Stomach (tissue), 9 donors: ENCODE data around the gene CACNG4. TPM values are rescaled to one million over a fixed set of nuclear protein-coding genes. Genes with fewer than 3 reads are reported as not detected.

ENCODE experiments used
- DNase-seq, 2 donors: peaks; one replicate each; pipeline versions ENCODE4 v3.0.0 to v3.0.0-alpha.2; 2013 to 2019
- H3K27ac ChIP-seq, 5 donors: fragments of 200-600 bp in 4 of 5; sonication (generic) in 4 of 5; one replicate each; pipeline ENCODE4 v1.5.1; 2013 to 2019; ENCODE audit warnings: mild to moderate bottlenecking in 1 of 5, moderate library complexity in 1 of 5
- H3K27me3 ChIP-seq, 3 donors: fragments of 200-600 bp; sonication (generic); one replicate each; pipeline ENCODE4 v1.5.1; 2017 to 2019; ENCODE audit warnings: mixed run types in 1 of 3
- H3K36me3 ChIP-seq, 4 donors: fragments of 200-600 bp; sonication (generic); 1 replicate in 3 of 4; 2 replicates in 1 of 4; pipeline ENCODE4 v1.5.1; 2016 to 2019
- H3K4me1 ChIP-seq, 4 donors: fragments of 200-600 bp; sonication (generic); one replicate each; pipeline ENCODE4 v1.5.1; 2016 to 2019
- H3K4me3 ChIP-seq, 4 donors: fragments of 200-600 bp; sonication (generic) in 3 of 4; one replicate each; pipeline ENCODE4 v1.5.1; 2016 to 2019; ENCODE audit warnings: mild to moderate bottlenecking in 1 of 4
- H3K9me3 ChIP-seq, 4 donors: fragments of 200-600 bp; sonication (generic); one replicate each; pipeline ENCODE4 v1.5.1; 2016 to 2019
- EP300 ChIP-seq: sonication (generic); formaldehyde crosslinking; IDR thresholded peaks from one replicate; pipeline ENCODE4 v1.6.1; 2017; ENCODE audit warnings: antibody characterized with exemption
- POLR2A ChIP-seq, 4 donors: fragments of 450-650 bp; IDR thresholded peaks; one replicate each; pipeline ENCODE4 v1.6.1; 2016; ENCODE audit warnings: antibody characterized with exemption in 4 of 4, control low read depth in 2 of 4, mild to moderate bottlenecking in 1 of 4, moderate library complexity in 1 of 4
- POLR2AphosphoS5 ChIP-seq, 3 donors: sonication (generic); formaldehyde crosslinking; IDR thresholded peaks; one replicate each; pipeline ENCODE4 v1.6.1; 2016; ENCODE audit warnings: antibody characterized with exemption in 3 of 3
- WGBS, 5 donors: extraction: QIAGEN DNeasy Blood & Tissue Kit in 3 of 5; methylation state at CpG; one replicate each; pipeline versions ENCODE4 v1.1.5 to v1.1.7; 2013 to 2018; 5-methylcytosine and 5-hydroxymethylcytosine counted together
- intact Hi-C: fragments of 100-400 bp; cut with DNase I; formaldehyde crosslinking; loops from one replicate; pipeline ENCODE4 v1.15.1; 2023; ENCODE audit warnings: low total_unique reads
- polyA plus RNA-seq, 3 donors: library from polyadenylated mRNA; stranded (reverse); fragments of 200-250 nt; gene quantifications; one replicate each; pipeline ENCODE4 v1.2.3, GENCODE V29; 2013
- total RNA-seq, 5 donors: library from RNA; depleted of rRNA; stranded (reverse); fragments of >200 nt; gene quantifications; one replicate each; pipeline versions ENCODE4 v1.1.0 to v1.2.3, GENCODE V29; 2014 to 2016
- TF ChIP-seq, protein P1 (sequence below), 7 experiments: fragments of 450-650 bp in 4 of 7; fragments of 200-600 bp in 3 of 7; sonication (generic) in 3 of 7; IDR thresholded peaks; one replicate each; pipeline ENCODE4 v1.5.1; 2016 to 2019; ENCODE audit warnings: antibody characterized with exemption in 7 of 7, control low read depth in 2 of 7, mild to moderate bottlenecking in 1 of 7
- donor health status: healthy with polysubstance abuse.
- donor health status: Bipolar disorder and iron deficiency.
- donor health status: healthy.

CACNG4 gene
- total and polyA plus RNA-seq, 8 donors, result 0.15 to 8.8 (median 0.96) TPM; not detected in 2

DNA sequence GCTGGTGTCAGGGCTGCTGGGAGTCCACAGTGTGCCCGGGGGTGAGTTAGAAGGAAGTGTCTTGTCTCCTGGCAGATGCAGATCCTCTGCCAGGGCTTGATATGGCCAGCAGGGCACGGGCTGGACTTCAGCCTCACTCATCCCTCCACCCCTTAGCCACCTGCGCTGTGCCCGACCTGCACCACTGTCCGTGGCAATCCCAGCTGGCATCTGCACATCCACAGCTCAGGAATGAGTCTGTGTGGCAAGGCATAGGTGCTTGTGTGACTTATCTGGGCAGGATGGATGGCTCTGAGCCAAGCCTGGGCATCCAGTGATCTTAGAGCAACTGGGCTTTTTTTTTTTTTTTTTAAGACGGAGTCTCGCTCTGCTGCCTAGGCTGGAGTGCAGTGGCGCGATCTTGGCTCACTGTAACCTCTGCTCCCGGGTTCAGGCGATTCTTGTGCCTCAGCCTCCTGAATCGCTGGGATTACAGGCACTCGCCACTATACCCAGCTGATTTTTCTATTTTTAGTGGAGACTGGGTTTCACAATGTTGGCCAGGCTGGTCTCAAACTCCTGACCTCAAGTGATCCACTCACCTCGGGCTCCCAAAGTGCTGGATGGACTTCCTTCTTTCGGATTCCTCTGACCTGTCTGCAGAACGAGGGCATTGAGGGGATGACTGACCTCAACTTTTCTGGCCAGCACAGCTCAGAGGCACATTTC is 57.4 kb downstream of the CACNG4 start:
- no peak for DNase-seq
- intact Hi-C loops, result no loop called here
- H3K27me3 ChIP-seq, result no peaks in the 10 kb centered on the region
- no peaks in the 10 kb centered on the region for H3K36me3 ChIP-seq
- H3K4me1 ChIP-seq, result peaks cover 4 to 22% (median 9%) of the 10 kb centered on the region in 4 donors
- no peak overlapping the region for H3K27ac ChIP-seq
- no peak overlapping the region for H3K4me3 ChIP-seq
- TF ChIP-seq EP300 (no peak), POLR2A (IDR thresholded peaks at IDR 0.05) (no peak)
- TF ChIP-seq, protein P1, sequence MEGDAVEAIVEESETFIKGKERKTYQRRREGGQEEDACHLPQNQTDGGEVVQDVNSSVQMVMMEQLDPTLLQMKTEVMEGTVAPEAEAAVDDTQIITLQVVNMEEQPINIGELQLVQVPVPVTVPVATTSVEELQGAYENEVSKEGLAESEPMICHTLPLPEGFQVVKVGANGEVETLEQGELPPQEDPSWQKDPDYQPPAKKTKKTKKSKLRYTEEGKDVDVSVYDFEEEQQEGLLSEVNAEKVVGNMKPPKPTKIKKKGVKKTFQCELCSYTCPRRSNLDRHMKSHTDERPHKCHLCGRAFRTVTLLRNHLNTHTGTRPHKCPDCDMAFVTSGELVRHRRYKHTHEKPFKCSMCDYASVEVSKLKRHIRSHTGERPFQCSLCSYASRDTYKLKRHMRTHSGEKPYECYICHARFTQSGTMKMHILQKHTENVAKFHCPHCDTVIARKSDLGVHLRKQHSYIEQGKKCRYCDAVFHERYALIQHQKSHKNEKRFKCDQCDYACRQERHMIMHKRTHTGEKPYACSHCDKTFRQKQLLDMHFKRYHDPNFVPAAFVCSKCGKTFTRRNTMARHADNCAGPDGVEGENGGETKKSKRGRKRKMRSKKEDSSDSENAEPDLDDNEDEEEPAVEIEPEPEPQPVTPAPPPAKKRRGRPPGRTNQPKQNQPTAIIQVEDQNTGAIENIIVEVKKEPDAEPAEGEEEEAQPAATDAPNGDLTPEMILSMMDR (IDR thresholded peaks at IDR 0.05), result no peak
- WGBS, 5 donors, result 81 to 91% (median 86%) methylated on average over 14 to 16 of the region's 16 CpGs
- no peaks in the 10 kb centered on the region for H3K9me3 ChIP-seq

DNA sequence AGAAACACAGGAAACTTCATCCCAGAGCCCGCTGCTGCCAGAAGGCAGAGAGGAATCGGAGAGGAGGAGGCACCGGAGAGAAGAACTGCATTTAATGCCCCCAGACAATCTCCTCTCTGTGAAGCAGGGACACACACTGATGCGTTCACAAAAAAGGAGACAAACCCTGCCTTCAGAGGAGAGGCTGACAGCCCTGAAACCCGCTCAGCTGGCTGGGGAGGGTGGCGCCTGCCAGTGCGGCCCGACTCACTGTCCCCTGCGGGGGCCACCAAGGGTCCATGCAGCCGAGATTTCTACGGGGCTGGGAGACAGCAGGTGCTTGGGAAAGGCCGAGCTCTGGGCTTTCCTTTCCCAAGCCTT is 57.9 kb downstream of the CACNG4 start:
- H3K4me1 ChIP-seq, result peaks cover 4 to 25% (median 10%) of the 10 kb centered on the region in 4 donors
- no peak overlapping the region for H3K27ac ChIP-seq
- TF ChIP-seq POLR2AphosphoS5 (IDR thresholded peaks at IDR 0.05) (no peak), POLR2A (IDR thresholded peaks at IDR 0.05) (no peak), EP300 (no peak)
- TF ChIP-seq, protein P1 (IDR thresholded peaks at IDR 0.05), result no peak
- no peaks in the 10 kb centered on the region for H3K36me3 ChIP-seq
- H3K9me3 ChIP-seq, result no peaks in the 10 kb centered on the region
- DNase-seq, result no peak
- H3K4me3 ChIP-seq, result no peak overlapping the region
- WGBS, 5 donors, result 86 to 95% (median 88%) methylated on average over 12 of the region's 12 CpGs
- no peaks in the 10 kb centered on the region for H3K27me3 ChIP-seq
- intact Hi-C loops, result no loop called here

DNA sequence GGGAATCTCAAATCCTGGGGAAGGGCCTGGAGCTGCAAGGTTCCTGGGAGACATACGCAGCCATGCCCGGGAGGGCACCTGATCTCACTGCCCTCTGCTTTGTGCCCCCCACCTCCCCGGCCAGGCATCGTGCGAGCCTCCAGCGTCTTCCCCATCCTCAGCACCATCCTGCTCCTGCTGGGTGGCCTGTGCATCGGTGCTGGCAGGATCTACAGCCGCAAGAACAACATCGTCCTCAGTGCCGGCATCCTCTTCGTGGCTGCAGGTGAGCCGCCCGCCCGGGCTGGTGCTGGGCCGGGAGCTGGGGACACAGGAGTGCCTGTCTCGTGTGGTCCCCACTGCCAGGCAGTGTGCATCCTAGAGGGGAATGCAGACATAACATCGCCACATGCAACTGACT is 60.2 kb downstream of the CACNG4 start:
- WGBS, 5 donors, result 68 to 87% (median 76%) methylated on average over 13 to 17 of the region's 17 CpGs; no CpG with 5 or more reads in 1 of the 5 donors
- Histone ChIP-seq H3K4me3 (no peak overlapping the region), H3K4me1 (peaks cover 2 to 25% (median 10%) of the 10 kb centered on the region in 4 donors), H3K36me3 (no peaks in the 10 kb centered on the region), H3K9me3 (no peaks in the 10 kb centered on the region), H3K27ac (no peak overlapping the region), H3K27me3 (no peaks in the 10 kb centered on the region)
- TF ChIP-seq POLR2AphosphoS5 (IDR thresholded peaks at IDR 0.05), result no peak
- no peak for TF ChIP-seq EP300
- TF ChIP-seq POLR2A (IDR thresholded peaks at IDR 0.05), result no peak
- TF ChIP-seq, protein P1 (IDR thresholded peaks at IDR 0.05), result no peak
- intact Hi-C loops, result no loop called here
- no peak for DNase-seq

DNA sequence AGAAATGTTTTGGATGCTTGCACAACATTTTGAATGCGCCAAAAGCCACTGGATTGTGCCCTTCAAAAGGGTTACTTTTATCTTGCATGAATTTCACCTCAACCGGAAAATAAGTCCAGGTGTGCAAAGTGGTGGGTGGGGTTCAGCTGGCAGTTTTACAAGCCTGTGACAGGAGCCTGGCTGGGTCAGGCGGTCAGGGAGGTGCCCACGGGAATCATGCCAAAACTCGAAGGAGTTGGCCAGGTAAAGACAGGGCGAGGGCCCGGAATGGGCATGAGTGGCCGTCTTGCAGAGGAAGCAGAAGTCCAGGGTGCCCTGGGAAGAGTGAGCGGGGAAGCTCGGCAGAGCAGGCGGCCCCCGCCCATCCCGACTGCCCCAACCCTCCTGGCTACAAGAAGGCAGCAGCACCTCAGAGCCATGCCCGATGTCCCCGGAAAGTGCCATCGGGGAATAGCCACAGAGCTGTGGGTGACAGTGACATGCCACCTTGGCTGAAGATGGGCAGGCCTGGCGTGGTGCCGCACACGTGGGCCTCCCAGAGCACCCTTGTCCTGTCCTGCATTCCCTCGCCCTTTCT is 60.8 kb downstream of the CACNG4 start:
- WGBS, 5 donors, result 48 to 75% (median 54%) methylated on average over 10 to 20 of the region's 20 CpGs
- peak; percentile 72 to 75 for DNase-seq
- intact Hi-C loops, result no loop called here
- Histone ChIP-seq H3K9me3 (no peaks in the 10 kb centered on the region), H3K27me3 (no peaks in the 10 kb centered on the region), H3K4me3 (no peak overlapping the region), H3K36me3 (no peaks in the 10 kb centered on the region), H3K4me1 (peaks cover 0 to 21% (median 10%) of the 10 kb centered on the region in 4 donors), H3K27ac (no peak overlapping the region)
- TF ChIP-seq, protein P1 (IDR thresholded peaks at IDR 0.05), result no peak
- TF ChIP-seq POLR2A (IDR thresholded peaks at IDR 0.05) (no peak), EP300 (no peak), POLR2AphosphoS5 (IDR thresholded peaks at IDR 0.05) (peak in 1 of 3 donors; percentile 23)
